ENCODE measurements around the gene POU4F2.
"Not testable (repeated sequence)": the region's sequence is repeated elsewhere in the genome, so short reads cannot be mapped to it uniquely, and the experiment has no call there.

The POU4F2 gene

DNA sequence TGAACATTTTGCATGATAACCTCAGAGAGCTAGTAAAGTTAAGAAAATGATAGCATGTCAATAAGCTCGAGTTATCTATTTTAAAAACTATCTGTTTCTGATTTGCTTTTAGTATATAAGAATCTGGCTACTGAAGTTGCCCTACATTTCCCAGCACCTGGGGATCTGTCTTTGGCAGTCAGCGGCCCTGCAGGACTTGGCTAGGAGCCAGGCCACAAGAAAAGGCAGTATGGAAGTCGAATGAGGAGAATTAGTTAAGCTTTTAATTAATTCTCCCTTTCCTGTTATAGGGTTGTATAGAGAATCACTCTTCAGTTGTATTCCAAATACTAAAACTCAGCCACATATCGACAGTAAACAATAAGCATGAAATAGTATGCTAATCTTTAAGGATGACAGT lies 22.7 kb downstream of the POU4F2 start:
- DNase-seq, result no peak

DNA sequence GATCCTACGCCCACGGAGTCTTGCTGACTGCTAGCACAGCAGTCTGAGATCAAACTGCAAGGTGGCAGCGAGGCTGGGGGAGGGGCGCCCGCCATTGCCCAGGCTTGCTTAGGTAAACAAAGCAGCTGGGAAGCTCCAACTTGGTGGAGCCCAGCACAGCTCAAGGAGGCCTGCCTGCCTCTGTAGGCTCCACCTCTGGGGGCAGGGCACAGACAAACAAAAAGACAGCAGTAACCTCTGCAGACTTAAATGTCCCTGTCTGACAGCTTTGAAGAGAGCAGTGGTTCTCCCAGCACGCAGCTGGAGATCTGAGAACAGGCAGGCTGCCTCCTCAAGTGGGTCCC lies 25.2 kb downstream of the POU4F2 start:
- DNase-seq, result not testable (repeated sequence)

DNA sequence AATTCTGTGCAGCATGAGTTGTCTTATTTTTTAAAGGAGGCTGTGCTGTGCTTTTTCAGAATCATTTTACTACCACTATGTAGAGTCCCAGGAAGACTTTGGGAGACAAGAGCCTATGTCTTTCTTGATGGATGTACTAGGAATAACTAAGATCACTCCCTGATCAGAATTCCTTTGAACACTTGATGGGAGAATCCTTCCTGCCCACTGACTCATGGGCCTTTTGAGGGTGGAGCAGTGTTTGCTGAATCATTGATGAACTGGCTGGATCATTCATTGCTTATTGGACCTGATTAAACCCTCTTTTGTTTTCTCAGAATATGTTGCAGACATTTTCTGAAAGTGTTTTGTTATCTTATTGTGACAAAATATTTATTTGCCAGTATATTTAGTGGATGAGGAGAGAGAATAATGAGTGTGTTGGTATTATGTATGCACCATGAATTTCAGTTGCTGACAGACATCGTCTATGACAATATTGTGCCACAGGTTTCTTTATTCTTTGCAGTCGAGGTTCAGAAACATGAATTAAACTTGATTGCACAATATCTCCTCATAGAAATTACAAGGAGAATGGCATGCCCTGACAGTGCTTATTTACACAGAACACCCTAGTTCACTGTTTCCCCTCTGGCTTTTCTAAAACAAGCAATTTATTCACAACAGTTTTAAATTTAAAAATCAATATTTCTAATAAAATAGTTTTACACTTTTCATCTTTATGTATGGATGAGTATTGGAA lies 36.3 kb downstream of the POU4F2 start:
- DNase-seq, result no peak

Measured in right forelimb (tissue), 1 donor.